SK-N-SH treated with all-trans-retinoic acid at 6 μM for 48 hours (cell line): ENCODE results near the gene EGFL8.

Source experiments
- ATAC-seq: fragments of 200-7000 bp; cut with Tn5 transposase; 3 replicates; pipeline ENCODE4 v1.9.1; 2020; ENCODE audit warnings: mild to moderate bottlenecking, moderate library complexity
- ARNTL ChIP-seq: fragments of 450-650 bp; formaldehyde crosslinking; IDR thresholded peaks from 2 replicates; pipeline ENCODE4 v1.5.0; 2020; ENCODE audit warnings: low read depth, mild to moderate bottlenecking, moderate library complexity, borderline replicate concordance
- BACH2 ChIP-seq: fragments of 250-450 bp; sonication (Bioruptor Pico); IDR thresholded peaks from 2 replicates; pipeline ENCODE4 v1.9.0; 2021; ENCODE audit warnings: mild to moderate bottlenecking, borderline replicate concordance
- CREB5 ChIP-seq: fragments of 250-450 bp; sonication (Bioruptor Pico); IDR thresholded peaks from 2 replicates; pipeline ENCODE4 v1.5.1; 2020; ENCODE audit warnings: low read depth, mild to moderate bottlenecking, moderate library complexity
- CSRNP3 ChIP-seq: fragments of 250-450 bp; sonication (Bioruptor Pico); IDR thresholded peaks from 2 replicates; pipeline ENCODE4 v1.5.1; 2021; ENCODE audit warnings: mild to moderate bottlenecking, moderate library complexity
- ESRRG ChIP-seq: fragments of 250-450 bp; sonication (Bioruptor Pico); IDR thresholded peaks from 2 replicates; pipeline ENCODE4 v1.6.1; 2021; ENCODE audit warnings: mild to moderate bottlenecking
- GLIS3 ChIP-seq: fragments of 250-450 bp; sonication (Bioruptor Pico); IDR thresholded peaks from 2 replicates; pipeline ENCODE4 v1.5.0; 2020; ENCODE audit warnings: mild to moderate bottlenecking, moderate library complexity
- ISL1 ChIP-seq: fragments of 250-450 bp; sonication (Bioruptor Pico); IDR thresholded peaks from 2 replicates; pipeline ENCODE4 v2.1.2; 2022; ENCODE audit warnings: mild to moderate bottlenecking, moderate library complexity
- OSR1 ChIP-seq: fragments of 250-450 bp; sonication (Bioruptor Pico); IDR thresholded peaks from 2 replicates; pipeline ENCODE4 v1.8.0; 2022; ENCODE audit warnings: moderate library complexity, mild to moderate bottlenecking, inconsistent platforms
- POU6F1 ChIP-seq: fragments of 250-450 bp; sonication (Bioruptor Pico); IDR thresholded peaks from 2 replicates; pipeline ENCODE4 v1.8.0; 2021; ENCODE audit warnings: low read depth, mild to moderate bottlenecking, moderate library complexity, borderline replicate concordance
- PPARA ChIP-seq: fragments of 250-450 bp; sonication (Bioruptor Pico); IDR thresholded peaks from 2 replicates; pipeline ENCODE4 v1.5.0; 2020; ENCODE audit warnings: mild to moderate bottlenecking, borderline replicate concordance
- RARB ChIP-seq: fragments of 250-450 bp; sonication (Bioruptor Pico); IDR thresholded peaks from 2 replicates; pipeline ENCODE4 v1.8.0; 2021; ENCODE audit warnings: mild to moderate bottlenecking, moderate library complexity
- SNAI2 ChIP-seq: fragments of 250-450 bp; sonication (Bioruptor Pico); IDR thresholded peaks from 2 replicates; pipeline ENCODE4 v1.5.0; 2020; ENCODE audit warnings: mild to moderate bottlenecking, moderate library complexity
- TCF4 ChIP-seq: fragments of 250-450 bp; sonication (Bioruptor Pico); IDR thresholded peaks from 2 replicates; pipeline ENCODE4 v1.8.0; 2021; ENCODE audit warnings: mild to moderate bottlenecking, moderate library complexity, borderline replicate concordance
- TOX ChIP-seq: fragments of 250-450 bp; sonication (Bioruptor Pico); IDR thresholded peaks from 2 replicates; pipeline ENCODE4 v1.8.0; 2021; ENCODE audit warnings: mild to moderate bottlenecking, moderate library complexity, borderline replicate concordance
- TSHZ2 ChIP-seq: fragments of 250-450 bp; sonication (Bioruptor Pico); IDR thresholded peaks from 2 replicates; pipeline ENCODE4 v1.5.0; 2020; ENCODE audit warnings: mild to moderate bottlenecking, moderate library complexity
- ZC3H10 ChIP-seq: fragments of 250-450 bp; sonication (Bioruptor Pico); IDR thresholded peaks from 2 replicates; pipeline ENCODE4 v1.5.1; 2021; ENCODE audit warnings: mild to moderate bottlenecking, moderate library complexity
- ZFP3 ChIP-seq: fragments of 250-450 bp; sonication (Bioruptor Pico); IDR thresholded peaks from 2 replicates; pipeline ENCODE4 v1.5.0; 2020; ENCODE audit warnings: mild to moderate bottlenecking, moderate library complexity
- ZFP30 ChIP-seq: fragments of 450-650 bp; formaldehyde crosslinking; IDR thresholded peaks from 2 replicates; pipeline ENCODE4 v1.5.0; 2022; ENCODE audit warnings: mild to moderate bottlenecking, moderate library complexity
- ZNF565 ChIP-seq: fragments of 450-650 bp; formaldehyde crosslinking; conservative IDR thresholded peaks from 2 replicates; pipeline ENCODE4 v1.5.0; 2020; ENCODE audit warnings: low read depth, mild to moderate bottlenecking, moderate library complexity
- ZNF70 ChIP-seq: fragments of 450-650 bp; formaldehyde crosslinking; IDR thresholded peaks from 2 replicates; pipeline ENCODE4 v1.5.0; 2020; ENCODE audit warnings: mild to moderate bottlenecking, moderate library complexity
- ZNF8 ChIP-seq: fragments of 450-650 bp; formaldehyde crosslinking; IDR thresholded peaks from 2 replicates; pipeline ENCODE4 v1.5.0; 2020; ENCODE audit warnings: mild to moderate bottlenecking, moderate library complexity

Gene EGFL8

GRCh38 chr6:32123681-32124080 is 40.7 kb upstream of the EGFL8 start:
- TF ChIP-seq OSR1 (CRISPR knock-in tag), result no peak
- TF ChIP-seq ZNF8, result no peak
- TF ChIP-seq PPARA (CRISPR knock-in tag), result no peak
- no peak for TF ChIP-seq ISL1 (CRISPR knock-in tag)
- no peak for TF ChIP-seq ZNF70 (CRISPR knock-in tag)
- TF ChIP-seq, all 23 proteins: peak for 0
- ATAC-seq, result no peak

- no peak for ATAC-seq
- no peak for TF ChIP-seq ZNF8
- no peak for TF ChIP-seq ARNTL (CRISPR knock-in tag)
- no peak for TF ChIP-seq TCF4 (CRISPR knock-in tag)
- TF ChIP-seq OSR1 (CRISPR knock-in tag), result no peak
- no peak for TF ChIP-seq RARB (CRISPR knock-in tag)
- no peak for TF ChIP-seq ZC3H10 (CRISPR knock-in tag)
- TF ChIP-seq TSHZ2, result no peak
- no peak for TF ChIP-seq BACH2
- TF ChIP-seq POU6F1, result no peak
- TF ChIP-seq ISL1 (CRISPR knock-in tag), result no peak
- no peak for TF ChIP-seq ZNF70 (CRISPR knock-in tag)
- TF ChIP-seq ZFP30 (CRISPR knock-in tag), result no peak
- no peak for TF ChIP-seq TOX
- TF ChIP-seq GLIS3 (CRISPR knock-in tag), result no peak
- TF ChIP-seq ESRRG (CRISPR knock-in tag), result no peak
- no peak for TF ChIP-seq CSRNP3 (CRISPR knock-in tag)
- TF ChIP-seq SNAI2, result no peak
- TF ChIP-seq, all 23 proteins: peak for 0
These were observed 37.5 kb upstream of the EGFL8 start for GRCh38 chr6:32126880-32127279.

GRCh38 chr6:32127409-32127716 is 37.0 kb upstream of the EGFL8 start:
- ATAC-seq, result no peak
- no peak for TF ChIP-seq TSHZ2
- no peak for TF ChIP-seq ZFP3 (CRISPR knock-in tag)
- TF ChIP-seq ESRRG (CRISPR knock-in tag), result no peak
- no peak for TF ChIP-seq TOX
- no peak for TF ChIP-seq ZNF565 (CRISPR knock-in tag)
- TF ChIP-seq TCF4 (CRISPR knock-in tag), result no peak
- no peak for TF ChIP-seq CREB5
- no peak for TF ChIP-seq ZNF8
- TF ChIP-seq RARB (CRISPR knock-in tag), result no peak
- TF ChIP-seq, all 23 proteins: peak for 0
